Panc1 (cell line): ENCODE data around the gene KMT2A. TPM values are rescaled to one million over a fixed set of nuclear protein-coding genes. Genes with fewer than 3 reads are reported as not detected.
A peak's percentile ranks its signal among the peaks of the same experiment; 100 is the strongest.

Experiments
- ATAC-seq: fragments of 200-7000 bp; cut with Tn5 transposase; 2 replicates; pipeline ENCODE4 v1.9.1; 2020; ENCODE audit warnings: mild to moderate bottlenecking, moderate library complexity
- BruUV-seq: library from RNA; stranded (reverse); fragments of 400-500 nt; replicated peaks from 2 replicates; lab custom pipeline; 2021; lab: Mats Ljungman, UMichigan
- CTCF ChIA-PET: fragments of 300-600 bp; sonication (Branson Sonifier 250); formaldehyde crosslinking; loops from one replicate; lab custom pipeline; 2022; ENCODE audit warnings: antibody characterized with exemption; lab: Charles Lee
- POLR2A ChIA-PET: fragments of 300-600 bp; sonication (Branson Sonifier 250); formaldehyde crosslinking; loops from one replicate; lab custom pipeline; 2022; ENCODE audit warnings: antibody characterized with exemption; lab: Charles Lee
- DNase-seq: peaks from one replicate; pipeline ENCODE4 v3.0.0-alpha.2; 2010; ENCODE audit warnings: low read depth, low spot score
- H3K27ac ChIP-seq: 2 replicates; pipeline ENCODE4 v1.5.1; 2011; ENCODE audit warnings: mild to moderate bottlenecking, low read length, inconsistent platforms
- H3K27me3 ChIP-seq: fragments of 200-500 bp; sonication (Bioruptor generic); 2 replicates; pipeline ENCODE4 v1.6.0; 2014; ENCODE audit warnings: low read length, inconsistent platforms; ENCODE audit not compliant: control insufficient read depth, insufficient read depth
- H3K36me3 ChIP-seq: fragments of 200-500 bp; sonication (Bioruptor generic); 2 replicates; pipeline ENCODE4 v1.5.1; 2014; ENCODE audit warnings: inconsistent platforms, mild to moderate bottlenecking, low read length, moderate library complexity; ENCODE audit not compliant: control insufficient read depth, insufficient read depth
- H3K4me1 ChIP-seq: 2 replicates; pipeline ENCODE4 v1.5.1; 2011; ENCODE audit warnings: inconsistent platforms, mild to moderate bottlenecking, low read length, moderate library complexity; ENCODE audit not compliant: control insufficient read depth, insufficient read depth
- H3K4me3 ChIP-seq, 2 experiments: 2 replicates each; pipeline ENCODE4 v1.5.1; 2011 to 2012; ENCODE audit warnings: low read depth in 2 of 2, low read length in 2 of 2, mild to moderate bottlenecking in 2 of 2, inconsistent platforms in 1 of 2, moderate library complexity in 1 of 2
- H3K9me3 ChIP-seq: fragments of 200-500 bp; sonication (Bioruptor generic); 2 replicates; pipeline ENCODE4 v1.5.1; 2014; ENCODE audit warnings: low read depth, mild to moderate bottlenecking, inconsistent platforms, low read length, moderate library complexity; ENCODE audit not compliant: control insufficient read depth, insufficient read depth
- POLR2AphosphoS5 ChIP-seq: IDR thresholded peaks from 2 replicates; pipeline ENCODE4 v1.6.1; 2012; ENCODE audit warnings: mild to moderate bottlenecking, low read depth, low read length, moderate library complexity
- SIN3A ChIP-seq: IDR thresholded peaks from 2 replicates; pipeline ENCODE4 v1.6.1; 2012; ENCODE audit warnings: low read depth, mild to moderate bottlenecking, low read length, moderate library complexity, borderline replicate concordance; ENCODE audit not compliant: insufficient read depth
- TCF7L2 ChIP-seq: IDR thresholded peaks from 2 replicates; pipeline ENCODE4 v1.6.1; 2011; ENCODE audit warnings: mild to moderate bottlenecking, low read depth, low read length, inconsistent platforms
- in situ Hi-C: cut with HindIII; loops from 2 replicates; pipeline ENCODE4 v1.10.0; 2016; ENCODE audit warnings: low sequenced_read_pairs, low pct_unique_long_range_greater_than_20kb
- intact Hi-C: fragments of 100-400 bp; cut with micrococcal nuclease; formaldehyde crosslinking; loops from one replicate; pipeline ENCODE4 v1.10.0; 2022; ENCODE audit not compliant: unreplicated experiment
- total RNA-seq: library from RNA; stranded (reverse); gene quantifications from one replicate; pipeline ENCODE4 v1.2.1, GENCODE V29; 2021; ENCODE audit not compliant: unreplicated experiment
- TF ChIP-seq, protein P1 (sequence below): fragments of 450-650 bp; IDR thresholded peaks from 2 replicates; pipeline ENCODE4 v1.5.1; 2017; ENCODE audit warnings: mild to moderate bottlenecking
- TF ChIP-seq, protein P2 (sequence below), 2 experiments: IDR thresholded peaks; 2 replicates each; pipeline ENCODE4 v1.6.1; 2011 to 2012; ENCODE audit warnings: low read depth in 2 of 2, control low read depth in 1 of 2, low read length in 1 of 2, mild to moderate bottlenecking in 1 of 2, moderate library complexity in 1 of 2; ENCODE audit not compliant: insufficient read depth in 1 of 2

KMT2A gene
- total RNA-seq, 1 experiment from 2014 or later = 139 TPM

DNA sequence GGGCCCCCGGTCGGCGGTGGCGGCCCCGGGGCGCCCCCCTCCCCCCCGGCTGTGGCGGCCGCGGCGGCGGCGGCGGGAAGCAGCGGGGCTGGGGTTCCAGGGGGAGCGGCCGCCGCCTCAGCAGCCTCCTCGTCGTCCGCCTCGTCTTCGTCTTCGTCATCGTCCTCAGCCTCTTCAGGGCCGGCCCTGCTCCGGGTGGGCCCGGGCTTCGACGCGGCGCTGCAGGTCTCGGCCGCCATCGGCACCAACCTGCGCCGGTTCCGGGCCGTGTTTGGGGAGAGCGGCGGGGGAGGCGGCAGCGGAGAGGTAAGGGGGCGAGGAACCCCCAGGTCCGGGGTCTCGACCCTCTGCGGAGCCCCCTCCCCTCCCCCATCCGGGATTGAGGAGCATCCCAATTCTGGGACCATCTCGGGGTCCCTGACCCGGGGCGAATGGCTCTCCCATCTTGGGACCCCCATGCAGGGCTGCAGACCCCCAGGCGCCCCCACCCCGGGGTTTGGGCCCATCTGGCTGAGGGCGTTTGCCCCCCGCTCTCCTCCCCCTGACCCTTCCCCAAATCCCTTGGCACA, 431 bp downstream of the KMT2A start:
- H3K27ac ChIP-seq = peak overlapping the region; percentile 91
- H3K9me3 ChIP-seq = no peaks in the 10 kb centered on the region
- TF ChIP-seq, protein P1, sequence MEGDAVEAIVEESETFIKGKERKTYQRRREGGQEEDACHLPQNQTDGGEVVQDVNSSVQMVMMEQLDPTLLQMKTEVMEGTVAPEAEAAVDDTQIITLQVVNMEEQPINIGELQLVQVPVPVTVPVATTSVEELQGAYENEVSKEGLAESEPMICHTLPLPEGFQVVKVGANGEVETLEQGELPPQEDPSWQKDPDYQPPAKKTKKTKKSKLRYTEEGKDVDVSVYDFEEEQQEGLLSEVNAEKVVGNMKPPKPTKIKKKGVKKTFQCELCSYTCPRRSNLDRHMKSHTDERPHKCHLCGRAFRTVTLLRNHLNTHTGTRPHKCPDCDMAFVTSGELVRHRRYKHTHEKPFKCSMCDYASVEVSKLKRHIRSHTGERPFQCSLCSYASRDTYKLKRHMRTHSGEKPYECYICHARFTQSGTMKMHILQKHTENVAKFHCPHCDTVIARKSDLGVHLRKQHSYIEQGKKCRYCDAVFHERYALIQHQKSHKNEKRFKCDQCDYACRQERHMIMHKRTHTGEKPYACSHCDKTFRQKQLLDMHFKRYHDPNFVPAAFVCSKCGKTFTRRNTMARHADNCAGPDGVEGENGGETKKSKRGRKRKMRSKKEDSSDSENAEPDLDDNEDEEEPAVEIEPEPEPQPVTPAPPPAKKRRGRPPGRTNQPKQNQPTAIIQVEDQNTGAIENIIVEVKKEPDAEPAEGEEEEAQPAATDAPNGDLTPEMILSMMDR = peak; percentile 10; the same call in 1 of the 2 replicates
- TF ChIP-seq, protein P2, sequence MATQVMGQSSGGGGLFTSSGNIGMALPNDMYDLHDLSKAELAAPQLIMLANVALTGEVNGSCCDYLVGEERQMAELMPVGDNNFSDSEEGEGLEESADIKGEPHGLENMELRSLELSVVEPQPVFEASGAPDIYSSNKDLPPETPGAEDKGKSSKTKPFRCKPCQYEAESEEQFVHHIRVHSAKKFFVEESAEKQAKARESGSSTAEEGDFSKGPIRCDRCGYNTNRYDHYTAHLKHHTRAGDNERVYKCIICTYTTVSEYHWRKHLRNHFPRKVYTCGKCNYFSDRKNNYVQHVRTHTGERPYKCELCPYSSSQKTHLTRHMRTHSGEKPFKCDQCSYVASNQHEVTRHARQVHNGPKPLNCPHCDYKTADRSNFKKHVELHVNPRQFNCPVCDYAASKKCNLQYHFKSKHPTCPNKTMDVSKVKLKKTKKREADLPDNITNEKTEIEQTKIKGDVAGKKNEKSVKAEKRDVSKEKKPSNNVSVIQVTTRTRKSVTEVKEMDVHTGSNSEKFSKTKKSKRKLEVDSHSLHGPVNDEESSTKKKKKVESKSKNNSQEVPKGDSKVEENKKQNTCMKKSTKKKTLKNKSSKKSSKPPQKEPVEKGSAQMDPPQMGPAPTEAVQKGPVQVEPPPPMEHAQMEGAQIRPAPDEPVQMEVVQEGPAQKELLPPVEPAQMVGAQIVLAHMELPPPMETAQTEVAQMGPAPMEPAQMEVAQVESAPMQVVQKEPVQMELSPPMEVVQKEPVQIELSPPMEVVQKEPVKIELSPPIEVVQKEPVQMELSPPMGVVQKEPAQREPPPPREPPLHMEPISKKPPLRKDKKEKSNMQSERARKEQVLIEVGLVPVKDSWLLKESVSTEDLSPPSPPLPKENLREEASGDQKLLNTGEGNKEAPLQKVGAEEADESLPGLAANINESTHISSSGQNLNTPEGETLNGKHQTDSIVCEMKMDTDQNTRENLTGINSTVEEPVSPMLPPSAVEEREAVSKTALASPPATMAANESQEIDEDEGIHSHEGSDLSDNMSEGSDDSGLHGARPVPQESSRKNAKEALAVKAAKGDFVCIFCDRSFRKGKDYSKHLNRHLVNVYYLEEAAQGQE (IDR thresholded peaks at IDR 0.05; ENCODE audit: insufficient read depth in 1 of 2, low read depth in 2 of 2, low read length in 1 of 2) = no peak
- TF ChIP-seq SIN3A = no peak
- intact Hi-C loops (no loop called here), in situ Hi-C loops (no loop called here)
- ATAC-seq = peak; percentile 6
- POLR2A ChIA-PET = interaction anchor here (0.7 to 1.0 kb wide), 2 partner anchors 11 to 31 kb away, joined by 4 to 6 read pairs; no protein-coding TSS in a partner anchor
- CTCF ChIA-PET = no interaction called here
- BruUV-seq = TSS peak; percentile 87
- H3K36me3 ChIP-seq = peaks cover 12% of the 10 kb centered on the region; the same call in 1 of the 2 replicates
- peaks cover 41% of the 10 kb centered on the region for H3K4me1 ChIP-seq
- no peaks in the 10 kb centered on the region for H3K27me3 ChIP-seq
- no peak for DNase-seq
- H3K4me3 ChIP-seq = peak overlapping the region; percentile 84 to 89

DNA sequence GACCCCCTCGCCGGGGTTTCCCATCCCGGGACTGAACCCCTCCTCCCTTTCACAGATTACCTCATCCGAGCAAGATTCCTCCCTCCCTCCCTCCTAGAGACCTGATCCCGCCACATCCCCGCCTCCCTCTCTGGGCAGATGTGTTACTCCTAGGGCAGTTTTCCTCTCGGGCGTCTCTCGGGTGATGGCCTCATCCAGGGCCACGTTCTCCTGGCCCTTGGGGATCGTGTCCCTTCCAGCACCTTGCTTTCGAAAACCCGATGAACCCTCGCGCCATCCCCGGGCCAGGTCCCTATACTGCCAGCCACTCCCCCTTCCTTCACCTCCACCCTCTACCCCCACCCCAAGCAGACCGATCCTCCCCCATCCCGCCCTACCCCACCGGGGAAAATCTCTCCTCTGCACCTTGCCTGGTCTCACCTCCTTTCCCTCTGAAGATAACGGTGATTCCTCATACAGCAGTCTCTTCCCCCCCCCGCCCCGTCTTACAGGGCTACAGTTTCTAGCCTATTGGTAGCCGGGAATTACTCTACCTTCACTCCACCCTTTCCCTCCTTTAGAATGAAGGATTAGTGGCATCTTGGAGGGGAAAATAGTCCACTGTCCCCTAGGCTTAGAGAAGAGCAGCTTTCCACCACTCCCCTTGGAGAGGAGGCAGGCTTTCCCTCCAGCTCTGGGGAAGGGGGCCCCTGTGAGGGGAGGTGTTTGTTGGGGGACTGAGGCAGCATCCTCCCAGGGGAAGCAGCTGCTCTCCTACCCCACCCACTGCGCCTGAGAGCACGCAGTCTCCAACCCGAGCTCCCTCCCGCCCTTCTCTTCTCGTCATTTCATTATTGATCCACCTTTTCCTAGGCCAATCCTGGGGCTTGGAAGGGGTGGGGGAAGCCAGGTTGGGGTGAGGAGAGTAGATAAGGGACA, 1.2 kb downstream of the KMT2A start:
- POLR2A ChIA-PET = no interaction called here
- intact Hi-C loops = no loop called here

More for the DNA sequence above, 1.2 kb downstream of the KMT2A start:
- Histone ChIP-seq H3K9me3 (no peaks in the 10 kb centered on the region), H3K27ac (peak overlapping the region; percentile 91), H3K4me1 (peaks cover 48% of the 10 kb centered on the region), H3K4me3 (peak overlapping the region; percentile 84 to 89), H3K36me3 (peaks cover 12% of the 10 kb centered on the region; the same call in 1 of the 2 replicates), H3K27me3 (no peaks in the 10 kb centered on the region)
- in situ Hi-C loops = no loop called here
- ATAC-seq (peak; percentile 40), DNase-seq (no peak)
- CTCF ChIA-PET = no interaction called here
- no TSS peak for BruUV-seq
- TF ChIP-seq, protein P1 = no peak
- TF ChIP-seq POLR2AphosphoS5 (no peak; the same call in 1 of the 2 replicates), TCF7L2 (no peak), SIN3A (no peak)
- TF ChIP-seq, protein P2 (IDR thresholded peaks at IDR 0.05; ENCODE audit: insufficient read depth in 1 of 2, low read depth in 2 of 2, low read length in 1 of 2) = no peak
